Stimulated activated CD8-positive, alpha-beta memory T cell treated with anti-CD3 and anti-CD28 coated beads, Interleukin-7, amount 100 ng/mL, for 48 hours (primary cell): ENCODE data around the gene SPINT1.
"Not testable (repeated sequence)": the region's sequence is repeated elsewhere in the genome, so short reads cannot be mapped to it uniquely, and the experiment has no call there.

Source experiments
- DNase-seq, 2 donors: peaks; one replicate each; pipeline ENCODE4 v3.0.0-alpha.2; 2020; ENCODE audit warnings: low read depth in 1 of 2; ENCODE audit errors: extremely low read depth in 1 of 2

Gene SPINT1

GRCh38 chr15:40858706-40859105 lies 14.9 kb downstream of the SPINT1 start:
- DNase-seq, result no peak

DNA sequence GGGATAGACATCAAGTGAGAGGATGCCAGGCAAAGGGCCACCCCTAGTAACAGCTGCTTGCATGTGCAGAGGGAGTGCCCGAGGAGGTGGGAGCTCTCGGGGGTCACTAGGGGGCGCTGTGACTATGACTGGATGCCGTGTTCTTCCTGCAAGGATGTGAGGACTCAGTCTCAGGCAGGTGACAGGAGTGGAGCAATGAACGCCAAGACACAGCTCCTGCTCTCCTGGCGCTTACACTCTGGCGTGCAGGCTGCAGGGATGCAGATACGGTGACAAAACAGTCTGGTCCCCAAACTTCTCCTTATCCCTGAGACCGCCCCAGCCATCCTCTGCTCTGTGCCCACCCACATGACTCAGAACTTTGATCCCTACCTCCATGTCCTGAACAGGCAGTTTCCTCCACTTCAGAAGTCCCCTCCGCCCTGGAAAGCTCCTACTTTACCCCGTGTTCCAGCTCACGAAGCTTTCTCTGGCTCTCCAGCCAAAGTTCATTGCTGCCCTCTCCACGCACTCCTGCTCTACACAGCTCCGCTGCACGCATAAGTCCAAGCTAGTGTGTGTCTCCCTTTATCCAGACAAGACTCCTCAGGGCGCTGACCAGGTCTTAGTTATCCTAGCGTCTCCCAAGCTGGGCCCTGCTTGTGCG lies 15.5 kb downstream of the SPINT1 start:
- DNase-seq, result peak; percentile 49 to 73

- not testable (repeated sequence) for DNase-seq
Measured at GRCh38 chr15:40861147-40861546, 17.3 kb downstream of the SPINT1 start.

GRCh38 chr15:40863660-40864270 lies 19.9 kb downstream of the SPINT1 start:
- DNase-seq, result no peak

GRCh38 chr15:40867199-40867598 lies 23.4 kb downstream of the SPINT1 start:
- DNase-seq, result no peak

DNA sequence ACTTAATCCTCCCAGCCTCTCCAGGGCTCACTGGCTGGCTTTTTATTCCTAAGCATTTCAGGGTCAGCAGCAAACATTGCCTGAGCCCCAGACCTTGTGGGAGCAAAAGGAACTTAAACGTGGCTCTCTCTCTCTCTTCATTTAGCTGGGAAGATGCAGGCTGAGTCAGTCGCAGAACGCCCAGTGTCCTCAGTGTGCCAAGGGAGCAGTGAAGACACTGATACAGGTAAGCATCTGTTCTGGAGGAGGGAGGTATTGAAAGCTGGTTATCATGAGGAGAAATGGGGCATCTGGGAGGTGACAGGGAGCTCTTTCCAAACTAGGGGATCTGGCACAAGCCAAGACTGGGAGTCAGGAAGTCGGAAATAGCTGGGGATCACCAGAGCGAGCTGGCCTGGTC lies 25.8 kb downstream of the SPINT1 start:
- DNase-seq, result no peak

DNA sequence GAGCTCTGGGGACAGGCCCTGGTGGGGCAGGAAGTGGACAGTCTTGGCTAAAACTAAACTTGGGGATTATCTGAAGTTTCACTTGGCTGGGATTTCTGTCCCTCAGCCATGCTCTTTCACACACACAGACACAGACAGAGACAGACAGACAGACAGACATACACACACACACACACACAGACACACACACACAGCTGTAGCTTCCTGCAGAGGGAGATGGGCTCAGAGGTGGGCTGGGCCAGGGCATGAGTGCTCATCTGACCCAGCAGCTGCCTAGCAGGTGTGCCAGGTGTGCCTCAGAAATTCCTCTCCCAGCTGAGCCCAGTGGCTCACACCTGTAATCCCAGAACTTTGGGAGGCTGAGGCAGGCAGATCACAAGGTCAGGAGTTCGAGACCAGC lies 26.9 kb downstream of the SPINT1 start:
- DNase-seq, result no peak

GRCh38 chr15:40871749-40872617 lies 28.1 kb downstream of the SPINT1 start:
- no peak for DNase-seq

GRCh38 chr15:40872791-40873693 lies 29.2 kb downstream of the SPINT1 start:
- no peak for DNase-seq

GRCh38 chr15:40873694-40874561 lies 30.1 kb downstream of the SPINT1 start, which contains the start of gene RHOV:
RHOV (minus strand) TSS chr15:40874234; CDS start chr15:40874139, 95 bp downstream.
- DNase-seq, result peak in 1 of 2 donors; percentile 43

DNA sequence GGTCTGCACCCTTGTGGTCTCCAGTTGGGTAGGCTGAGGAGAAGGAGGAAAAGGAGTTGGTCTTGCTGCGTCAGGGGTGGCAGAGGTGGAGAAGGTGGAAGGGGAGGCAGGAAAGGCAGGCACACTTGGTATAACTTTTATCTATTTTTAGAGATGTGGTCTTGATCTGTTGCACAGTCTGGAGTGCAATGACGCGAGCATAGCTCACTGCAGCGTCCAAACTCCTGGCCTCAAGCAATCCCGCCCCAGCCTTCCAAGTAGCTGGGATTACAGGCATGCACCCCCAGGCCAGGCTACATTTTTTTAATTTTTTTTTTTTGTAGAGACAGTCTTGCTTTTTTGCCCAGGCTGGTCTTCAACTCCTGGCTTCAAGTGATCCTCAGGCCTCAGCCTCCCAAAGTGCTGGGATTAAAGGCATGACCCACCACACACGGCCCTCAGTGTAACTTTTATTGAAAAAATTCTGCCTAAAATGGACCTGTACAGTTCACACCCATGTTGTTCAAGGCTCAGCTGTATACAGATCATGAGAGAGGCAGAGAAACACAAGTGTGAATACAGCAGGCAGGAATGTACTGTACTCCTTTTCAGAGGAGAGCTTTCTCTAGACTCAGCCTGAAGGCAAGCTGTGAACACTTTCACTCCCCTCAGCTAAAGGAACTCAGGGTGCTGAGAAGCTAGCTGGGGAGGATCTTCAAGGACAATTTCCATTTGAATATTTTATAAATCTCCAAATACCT lies 32.3 kb downstream of the SPINT1 start:
- DNase-seq, result no peak

- DNase-seq, result no peak
Measured at GRCh38 chr15:40877694-40878093, 33.8 kb downstream of the SPINT1 start.

- no peak for DNase-seq
Measured at GRCh38 chr15:40878785-40879184, 34.9 kb downstream of the SPINT1 start.

DNA sequence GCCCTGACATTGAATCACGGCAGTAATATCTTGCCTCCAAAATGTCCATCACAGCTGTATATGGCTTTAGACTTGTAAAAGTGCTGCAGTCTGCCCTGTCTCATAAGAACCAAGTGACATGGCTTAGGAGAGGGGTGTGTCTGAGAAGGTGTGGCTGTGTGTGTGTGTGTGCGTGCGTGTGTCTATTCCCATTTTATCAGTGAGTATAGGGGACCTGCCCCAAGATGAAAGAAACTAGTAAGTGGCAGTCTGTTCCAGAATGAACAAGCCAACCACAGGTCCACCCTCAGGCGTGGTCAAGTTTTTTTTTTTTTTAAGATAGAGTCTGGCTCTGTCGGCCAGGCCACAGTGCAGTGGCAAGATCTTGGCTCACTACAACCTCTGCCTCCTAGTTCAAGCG lies 35.8 kb downstream of the SPINT1 start:
- no peak for DNase-seq

DNA sequence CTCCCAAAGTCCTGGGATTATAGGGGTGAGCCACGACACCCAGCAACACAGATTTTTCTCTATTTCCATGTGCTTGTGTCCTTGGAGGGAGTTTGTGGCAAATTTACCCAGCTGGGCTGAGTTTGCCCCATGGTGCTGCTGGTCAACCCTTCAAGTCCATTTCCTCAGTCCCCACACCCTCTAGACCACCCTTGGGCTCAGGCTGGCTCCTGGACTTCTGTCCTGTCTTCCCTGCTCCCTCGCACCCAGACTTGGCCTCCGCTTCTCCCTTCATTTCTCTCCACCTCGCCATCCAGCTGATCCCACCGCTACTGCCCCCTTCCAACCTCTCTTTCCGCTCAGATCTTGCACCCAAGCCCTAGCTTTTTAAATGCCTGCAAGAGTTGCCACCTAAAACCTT lies 37.5 kb downstream of the SPINT1 start:
- no peak for DNase-seq

DNA sequence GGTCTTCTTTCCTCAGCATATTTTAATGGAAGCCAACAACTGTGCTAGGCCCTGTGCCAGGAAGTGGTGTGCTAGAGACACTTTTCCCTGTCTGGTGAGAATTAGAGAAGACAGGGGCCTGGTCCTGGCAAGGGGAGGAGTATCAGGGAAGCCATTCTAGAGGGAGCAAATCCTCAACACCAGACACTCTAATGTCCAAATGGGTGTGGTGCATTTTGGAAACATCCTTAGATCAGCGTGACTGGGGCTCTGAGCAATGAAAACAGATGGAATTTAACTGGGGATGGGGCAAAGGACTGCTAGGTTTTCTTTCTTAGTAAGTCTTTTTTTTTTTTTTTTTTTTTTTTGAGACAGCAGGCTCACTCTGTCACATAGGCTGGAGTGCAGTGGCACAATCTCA lies 42.7 kb downstream of the SPINT1 start:
- no peak for DNase-seq

- DNase-seq, result no peak
Measured at GRCh38 chr15:40889112-40889511, 45.3 kb downstream of the SPINT1 start.

- no peak for DNase-seq
Measured at GRCh38 chr15:40891138-40891537, 47.3 kb downstream of the SPINT1 start.

DNA sequence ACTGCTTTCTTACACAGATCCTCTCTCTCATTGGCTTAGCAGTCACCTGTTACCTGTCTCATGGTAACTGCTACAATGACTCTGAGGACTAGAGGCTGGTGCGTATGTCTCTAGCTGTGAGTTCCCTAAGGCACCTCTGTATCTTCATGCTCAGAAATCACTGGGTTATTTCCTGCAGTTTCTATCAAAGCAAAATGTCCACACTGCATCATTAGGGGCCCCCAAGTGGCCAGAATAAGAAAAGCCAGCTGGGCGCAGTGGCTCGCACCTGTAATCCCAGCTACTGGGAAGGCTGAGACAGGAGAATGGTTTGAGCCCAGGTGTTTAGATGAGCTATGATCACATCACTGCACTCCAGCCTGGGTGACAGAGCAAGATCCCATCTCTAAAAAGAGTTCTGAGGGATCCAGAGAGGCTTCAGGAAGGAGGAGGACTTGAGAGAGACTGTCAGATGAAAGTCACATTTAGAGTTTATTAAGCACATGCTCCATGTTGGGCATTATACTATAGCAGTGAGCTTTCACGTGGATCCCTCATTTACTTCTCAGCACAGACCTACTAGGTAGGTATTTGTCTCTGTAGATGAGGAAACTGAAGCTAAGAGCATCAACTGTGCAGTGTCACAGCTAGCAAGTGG lies 48.1 kb downstream of the SPINT1 start:
- DNase-seq, result no peak
